Adipocyte (in vitro differentiated cells): ENCODE data around the gene S100A5.

Experiments
- DNase-seq: peaks from one replicate; pipeline ENCODE4 v3.0.0-alpha.2; 2015; ENCODE audit warnings: low read depth
- H3K27me3 ChIP-seq: replicated peaks from 2 replicates; pipeline ENCODE4 v1.7.0; 2013; ENCODE audit warnings: mild to moderate bottlenecking, low read length, moderate library complexity; ENCODE audit not compliant: control insufficient read depth, insufficient read depth
- H3K36me3 ChIP-seq: 2 replicates; pipeline ENCODE4 v1.7.0; 2013; ENCODE audit warnings: low read length, mild to moderate bottlenecking, moderate library complexity; ENCODE audit not compliant: control insufficient read depth, insufficient read depth, severe bottlenecking
- H3K4me1 ChIP-seq: 2 replicates; pipeline ENCODE4 v1.7.0; 2013; ENCODE audit warnings: mild to moderate bottlenecking, low read length, moderate library complexity; ENCODE audit not compliant: control insufficient read depth, insufficient read depth
- H3K4me3 ChIP-seq: 2 replicates; pipeline ENCODE4 v1.7.0; 2013; ENCODE audit warnings: mild to moderate bottlenecking, low read length, moderate library complexity
- H3K9ac ChIP-seq: 2 replicates; pipeline ENCODE4 v1.7.0; 2013; ENCODE audit warnings: mild to moderate bottlenecking, low read length, moderate library complexity
- H3K9me3 ChIP-seq: 2 replicates; pipeline ENCODE4 v1.7.0; 2013; ENCODE audit warnings: mild to moderate bottlenecking, low read length, moderate library complexity; ENCODE audit not compliant: control insufficient read depth

S100A5 gene

DNA sequence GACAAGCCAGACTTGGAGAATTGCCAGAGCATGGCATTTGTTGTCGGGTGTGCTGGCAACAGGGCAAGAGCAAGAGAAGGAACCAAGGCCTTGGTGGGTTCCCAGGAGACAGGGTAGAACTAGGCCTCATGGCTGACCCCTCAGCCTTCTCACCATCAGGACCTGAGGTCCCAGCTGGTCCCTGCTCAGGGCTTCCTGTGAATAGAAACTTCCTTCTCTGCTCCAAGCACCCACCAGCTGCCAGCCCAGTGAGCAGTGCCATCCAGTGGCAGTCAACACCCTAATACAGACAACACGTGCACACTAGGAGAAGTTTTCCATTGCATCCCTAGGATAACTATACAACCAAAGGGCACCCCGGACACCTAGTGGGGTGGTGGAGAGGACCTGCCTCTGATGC lies 27.7 kb downstream of the S100A5 start:
- no peaks in the 10 kb centered on the region for H3K9me3 ChIP-seq
- no peak overlapping the region for H3K4me3 ChIP-seq
- no peak for DNase-seq
- no peak overlapping the region for H3K9ac ChIP-seq
- no peaks in the 10 kb centered on the region for H3K36me3 ChIP-seq
- no peaks in the 10 kb centered on the region for H3K27me3 ChIP-seq
- peaks cover 4% of the 10 kb centered on the region for H3K4me1 ChIP-seq

- Histone ChIP-seq H3K36me3 (no peaks in the 10 kb centered on the region), H3K9me3 (no peaks in the 10 kb centered on the region), H3K27me3 (no peaks in the 10 kb centered on the region), H3K4me3 (no peak overlapping the region), H3K9ac (peak overlapping the region; percentile 41), H3K4me1 (peaks cover 24% of the 10 kb centered on the region)
- peak; percentile 94 for DNase-seq
Observed at GRCh38 chr1:153510984-153511410, 29.7 kb downstream of the S100A5 start.

- no peaks in the 10 kb centered on the region for H3K36me3 ChIP-seq
- H3K9me3 ChIP-seq, result no peaks in the 10 kb centered on the region
- no peaks in the 10 kb centered on the region for H3K27me3 ChIP-seq
- peak; percentile 39 for DNase-seq
- peaks cover 33% of the 10 kb centered on the region for H3K4me1 ChIP-seq
- H3K9ac ChIP-seq, result no peak overlapping the region
- no peak overlapping the region for H3K4me3 ChIP-seq
Observed at GRCh38 chr1:153509729-153510354, 30.9 kb downstream of the S100A5 start.

DNA sequence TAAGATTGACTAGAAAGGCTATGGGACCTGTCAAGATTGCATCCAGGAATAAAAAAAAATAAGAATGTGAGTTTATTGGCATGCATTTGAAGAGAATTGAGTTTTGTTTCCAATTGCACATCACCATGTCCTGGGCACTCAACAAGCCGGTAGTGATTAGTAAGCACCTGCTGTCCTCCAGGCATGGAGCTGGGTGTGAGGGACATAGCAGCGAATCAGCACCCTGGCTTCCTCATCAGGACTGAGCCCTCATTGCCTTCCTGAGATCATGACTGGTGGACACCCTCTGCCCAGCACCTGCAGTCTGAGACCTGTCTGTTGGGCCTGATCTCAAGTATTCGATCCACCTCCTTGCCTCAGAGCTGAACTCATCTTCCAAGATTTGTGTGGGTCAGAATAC lies 31.7 kb downstream of the S100A5 start:
- Histone ChIP-seq H3K9me3 (no peaks in the 10 kb centered on the region), H3K4me3 (no peak overlapping the region), H3K9ac (no peak overlapping the region), H3K27me3 (no peaks in the 10 kb centered on the region), H3K36me3 (no peaks in the 10 kb centered on the region), H3K4me1 (peaks cover 33% of the 10 kb centered on the region)
- DNase-seq, result no peak

DNA sequence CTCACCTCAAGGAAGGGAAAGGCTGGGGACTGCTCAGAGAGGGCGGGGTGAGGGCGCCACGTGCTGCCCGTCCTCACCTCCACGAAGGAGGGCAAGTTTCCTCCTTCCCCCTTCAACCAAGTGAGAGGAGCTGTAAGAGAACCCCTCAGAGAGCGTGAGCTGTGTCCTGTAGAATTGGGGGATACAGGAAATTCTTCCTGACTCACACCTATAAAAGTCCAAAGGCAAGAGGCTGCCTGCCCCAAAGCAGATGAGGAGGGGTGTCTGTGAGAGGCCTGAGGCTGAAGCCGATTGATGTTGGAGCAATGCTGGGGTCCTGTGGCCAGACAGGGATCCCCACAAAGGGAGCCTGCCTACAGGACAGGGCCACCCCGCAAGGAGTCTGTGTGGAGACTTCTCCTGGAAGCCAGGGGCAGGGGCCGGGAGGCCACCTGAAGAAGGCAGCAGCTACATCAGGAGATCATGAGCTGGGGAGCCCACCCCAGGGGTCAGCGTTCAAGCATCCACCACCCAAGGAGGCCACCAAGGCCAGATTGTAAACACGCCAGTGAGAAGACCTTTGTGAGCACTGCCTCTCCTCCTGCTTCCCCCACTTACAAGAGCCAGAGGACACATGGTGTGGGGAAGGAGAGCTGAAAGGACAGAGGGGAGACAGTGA lies 32.7 kb downstream of the S100A5 start:
- Histone ChIP-seq H3K9ac (peak overlapping the region; percentile 79), H3K27me3 (no peaks in the 10 kb centered on the region), H3K9me3 (no peaks in the 10 kb centered on the region), H3K36me3 (no peaks in the 10 kb centered on the region), H3K4me3 (no peak overlapping the region), H3K4me1 (peaks cover 33% of the 10 kb centered on the region)
- no peak for DNase-seq

DNA sequence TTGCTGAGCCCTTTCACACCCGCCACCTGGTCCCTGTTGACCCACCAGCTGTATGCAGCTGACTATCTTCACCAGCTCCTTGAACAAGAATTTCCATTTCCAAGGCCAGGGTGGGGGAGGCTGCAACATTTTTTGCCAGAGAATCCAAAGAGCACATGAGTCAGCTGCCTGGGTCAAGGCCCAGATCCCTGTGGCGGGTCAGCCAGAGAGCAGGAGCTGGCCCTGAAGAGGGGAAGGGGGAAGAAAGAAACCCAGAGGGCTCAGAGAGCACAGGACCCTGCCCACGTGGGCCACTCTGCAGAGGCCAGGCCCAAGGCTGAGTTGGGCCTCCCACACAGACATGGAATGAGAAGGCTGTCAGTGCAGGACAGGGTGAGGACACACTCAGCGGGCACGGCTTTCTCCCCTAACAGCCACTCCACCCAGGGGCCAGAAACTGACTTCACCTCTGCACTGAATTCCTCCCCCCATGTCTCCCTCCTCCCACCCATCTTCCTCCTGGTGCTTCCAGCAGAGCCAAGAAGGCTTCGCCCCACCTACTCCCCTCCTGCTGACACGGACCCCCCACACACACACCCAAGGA lies 33.8 kb downstream of the S100A5 start:
- H3K4me1 ChIP-seq, result peaks cover 33% of the 10 kb centered on the region
- no peaks in the 10 kb centered on the region for H3K9me3 ChIP-seq
- H3K4me3 ChIP-seq, result peak overlapping the region; percentile 39
- peak; percentile 85 for DNase-seq
- H3K9ac ChIP-seq, result peak overlapping the region; percentile 79
- no peaks in the 10 kb centered on the region for H3K27me3 ChIP-seq
- no peaks in the 10 kb centered on the region for H3K36me3 ChIP-seq

DNA sequence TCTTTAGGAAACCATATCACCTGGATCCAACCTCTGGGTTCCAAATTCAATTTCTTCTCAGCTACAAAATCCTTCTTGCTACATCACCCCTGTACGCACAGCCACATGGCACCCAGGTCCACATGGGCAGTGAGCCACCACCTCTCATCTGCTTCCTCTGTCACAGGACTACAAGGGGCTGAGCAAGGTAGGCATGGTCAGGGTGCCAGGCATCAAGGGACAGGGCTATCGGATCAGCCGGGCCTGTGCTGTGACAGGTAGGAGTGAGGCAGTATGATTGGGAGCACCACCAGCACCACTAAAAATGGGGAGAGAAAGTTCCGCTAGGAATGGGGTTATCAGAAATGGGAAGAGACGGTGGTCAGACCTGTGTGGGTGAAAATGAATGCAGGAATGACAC lies 34.3 kb downstream of the S100A5 start:
- Histone ChIP-seq H3K4me3 (peak overlapping the region; percentile 13), H3K9me3 (no peaks in the 10 kb centered on the region), H3K36me3 (no peaks in the 10 kb centered on the region), H3K27me3 (no peaks in the 10 kb centered on the region), H3K9ac (peak overlapping the region; percentile 30), H3K4me1 (peaks cover 33% of the 10 kb centered on the region)
- no peak for DNase-seq

DNA sequence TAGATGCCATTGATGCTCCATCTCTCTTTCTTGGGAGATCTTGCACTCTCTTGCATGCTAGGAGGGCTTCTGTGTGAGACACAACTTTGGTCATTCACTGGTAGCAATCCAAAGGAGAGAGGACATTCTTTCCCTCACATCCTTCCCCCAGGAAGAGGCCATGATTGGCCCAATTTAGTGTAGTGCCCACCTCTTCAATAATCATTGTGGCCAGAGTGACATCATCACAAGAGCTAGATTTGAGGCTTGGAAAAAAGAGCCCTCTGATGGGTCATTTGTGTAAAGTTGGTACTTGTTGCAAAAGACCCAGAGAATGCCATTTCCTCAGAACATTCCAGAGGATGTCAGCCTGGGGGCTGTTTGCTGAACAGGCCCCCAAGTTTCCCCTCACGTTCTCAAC lies 35.2 kb downstream of the S100A5 start:
- Histone ChIP-seq H3K4me3 (no peak overlapping the region), H3K9me3 (no peaks in the 10 kb centered on the region), H3K27me3 (no peaks in the 10 kb centered on the region), H3K36me3 (no peaks in the 10 kb centered on the region), H3K9ac (no peak overlapping the region), H3K4me1 (peaks cover 33% of the 10 kb centered on the region)
- DNase-seq, result no peak

GRCh38 chr1:153503766-153504165 lies 37.0 kb downstream of the S100A5 start:
- Histone ChIP-seq H3K4me3 (no peak overlapping the region), H3K9me3 (no peaks in the 10 kb centered on the region), H3K36me3 (no peaks in the 10 kb centered on the region), H3K9ac (no peak overlapping the region), H3K4me1 (peaks cover 33% of the 10 kb centered on the region), H3K27me3 (no peaks in the 10 kb centered on the region)
- DNase-seq, result no peak

GRCh38 chr1:153498746-153499145 lies 42.0 kb downstream of the S100A5 start:
- no peaks in the 10 kb centered on the region for H3K27me3 ChIP-seq

GRCh38 chr1:153495536-153495935 lies 45.2 kb downstream of the S100A5 start:
- H3K9me3 ChIP-seq, result no peaks in the 10 kb centered on the region
- no peaks in the 10 kb centered on the region for H3K36me3 ChIP-seq
- no peak overlapping the region for H3K4me3 ChIP-seq
- H3K9ac ChIP-seq, result no peak overlapping the region
- no peaks in the 10 kb centered on the region for H3K27me3 ChIP-seq
- no peak for DNase-seq
- H3K4me1 ChIP-seq, result peaks cover 9% of the 10 kb centered on the region

More at GRCh38 chr1:153498746-153499145, 42.0 kb downstream of the S100A5 start:
- H3K4me1 ChIP-seq, result no peaks in the 10 kb centered on the region
- no peak overlapping the region for H3K9ac ChIP-seq
- no peaks in the 10 kb centered on the region for H3K9me3 ChIP-seq
- DNase-seq, result no peak
- H3K4me3 ChIP-seq, result no peak overlapping the region
- no peaks in the 10 kb centered on the region for H3K36me3 ChIP-seq
